Stomach (tissue), 9 donors: ENCODE measurements around the gene MAPK14. TPM values are rescaled to one million over a fixed set of nuclear protein-coding genes. Genes with fewer than 3 reads are reported as not detected.

Experiments
- DNase-seq, 2 donors: peaks; one replicate each; pipeline versions ENCODE4 v3.0.0 to v3.0.0-alpha.2; 2013 to 2019
- H3K27ac ChIP-seq, 5 donors: fragments of 200-600 bp in 4 of 5; sonication (generic) in 4 of 5; one replicate each; pipeline ENCODE4 v1.5.1; 2013 to 2019; ENCODE audit warnings: mild to moderate bottlenecking in 1 of 5, moderate library complexity in 1 of 5
- H3K27me3 ChIP-seq, 3 donors: fragments of 200-600 bp; sonication (generic); one replicate each; pipeline ENCODE4 v1.5.1; 2017 to 2019; ENCODE audit warnings: mixed run types in 1 of 3
- H3K36me3 ChIP-seq, 4 donors: fragments of 200-600 bp; sonication (generic); 1 replicate in 3 of 4; 2 replicates in 1 of 4; pipeline ENCODE4 v1.5.1; 2016 to 2019
- H3K4me1 ChIP-seq, 4 donors: fragments of 200-600 bp; sonication (generic); one replicate each; pipeline ENCODE4 v1.5.1; 2016 to 2019
- H3K4me3 ChIP-seq, 4 donors: fragments of 200-600 bp; sonication (generic) in 3 of 4; one replicate each; pipeline ENCODE4 v1.5.1; 2016 to 2019; ENCODE audit warnings: mild to moderate bottlenecking in 1 of 4
- H3K9me3 ChIP-seq, 4 donors: fragments of 200-600 bp; sonication (generic); one replicate each; pipeline ENCODE4 v1.5.1; 2016 to 2019
- EP300 ChIP-seq: sonication (generic); formaldehyde crosslinking; IDR thresholded peaks from one replicate; pipeline ENCODE4 v1.6.1; 2017; ENCODE audit warnings: antibody characterized with exemption
- POLR2A ChIP-seq, 4 donors: fragments of 450-650 bp; IDR thresholded peaks; one replicate each; pipeline ENCODE4 v1.6.1; 2016; ENCODE audit warnings: antibody characterized with exemption in 4 of 4, control low read depth in 2 of 4, mild to moderate bottlenecking in 1 of 4, moderate library complexity in 1 of 4
- POLR2AphosphoS5 ChIP-seq, 3 donors: sonication (generic); formaldehyde crosslinking; IDR thresholded peaks; one replicate each; pipeline ENCODE4 v1.6.1; 2016; ENCODE audit warnings: antibody characterized with exemption in 3 of 3
- WGBS, 5 donors: extraction: QIAGEN DNeasy Blood & Tissue Kit in 3 of 5; methylation state at CpG; one replicate each; pipeline versions ENCODE4 v1.1.5 to v1.1.7; 2013 to 2018; 5-methylcytosine and 5-hydroxymethylcytosine counted together
- intact Hi-C: fragments of 100-400 bp; cut with DNase I; formaldehyde crosslinking; loops from one replicate; pipeline ENCODE4 v1.15.1; 2023; ENCODE audit warnings: low total_unique reads
- polyA plus RNA-seq, 3 donors: library from polyadenylated mRNA; stranded (reverse); fragments of 200-250 nt; gene quantifications; one replicate each; pipeline ENCODE4 v1.2.3, GENCODE V29; 2013
- total RNA-seq, 5 donors: library from RNA; depleted of rRNA; stranded (reverse); fragments of >200 nt; gene quantifications; one replicate each; pipeline versions ENCODE4 v1.1.0 to v1.2.3, GENCODE V29; 2014 to 2016
- TF ChIP-seq, protein P1 (sequence below), 7 experiments: fragments of 450-650 bp in 4 of 7; fragments of 200-600 bp in 3 of 7; sonication (generic) in 3 of 7; IDR thresholded peaks; one replicate each; pipeline ENCODE4 v1.5.1; 2016 to 2019; ENCODE audit warnings: antibody characterized with exemption in 7 of 7, control low read depth in 2 of 7, mild to moderate bottlenecking in 1 of 7
- donor health status: healthy with polysubstance abuse.
- donor health status: Bipolar disorder and iron deficiency.
- donor health status: healthy.

The MAPK14 gene
- total and polyA plus RNA-seq, 8 donors: 12.3 to 297 (median 35.9) TPM

GRCh38 chr6:36069573-36069972 lies 42.0 kb downstream of the MAPK14 start:
- intact Hi-C loops: no loop called here
- Histone ChIP-seq H3K36me3 (peaks cover 0 to 3% (median under 1%) of the 10 kb centered on the region in 4 donors), H3K27me3 (no peaks in the 10 kb centered on the region), H3K4me1 (peaks cover 38 to 93% (median 62%) of the 10 kb centered on the region in 4 donors), H3K4me3 (no peak overlapping the region), H3K27ac (no peak overlapping the region), H3K9me3 (no peaks in the 10 kb centered on the region)
- 16 to 50% (median 33%) methylated on average over 1 of the region's 1 CpG for WGBS, 5 donors
- DNase-seq: no peak
- TF ChIP-seq POLR2AphosphoS5 (IDR thresholded peaks at IDR 0.05) (no peak), POLR2A (IDR thresholded peaks at IDR 0.05) (no peak), EP300 (no peak)
- TF ChIP-seq, protein P1, sequence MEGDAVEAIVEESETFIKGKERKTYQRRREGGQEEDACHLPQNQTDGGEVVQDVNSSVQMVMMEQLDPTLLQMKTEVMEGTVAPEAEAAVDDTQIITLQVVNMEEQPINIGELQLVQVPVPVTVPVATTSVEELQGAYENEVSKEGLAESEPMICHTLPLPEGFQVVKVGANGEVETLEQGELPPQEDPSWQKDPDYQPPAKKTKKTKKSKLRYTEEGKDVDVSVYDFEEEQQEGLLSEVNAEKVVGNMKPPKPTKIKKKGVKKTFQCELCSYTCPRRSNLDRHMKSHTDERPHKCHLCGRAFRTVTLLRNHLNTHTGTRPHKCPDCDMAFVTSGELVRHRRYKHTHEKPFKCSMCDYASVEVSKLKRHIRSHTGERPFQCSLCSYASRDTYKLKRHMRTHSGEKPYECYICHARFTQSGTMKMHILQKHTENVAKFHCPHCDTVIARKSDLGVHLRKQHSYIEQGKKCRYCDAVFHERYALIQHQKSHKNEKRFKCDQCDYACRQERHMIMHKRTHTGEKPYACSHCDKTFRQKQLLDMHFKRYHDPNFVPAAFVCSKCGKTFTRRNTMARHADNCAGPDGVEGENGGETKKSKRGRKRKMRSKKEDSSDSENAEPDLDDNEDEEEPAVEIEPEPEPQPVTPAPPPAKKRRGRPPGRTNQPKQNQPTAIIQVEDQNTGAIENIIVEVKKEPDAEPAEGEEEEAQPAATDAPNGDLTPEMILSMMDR (IDR thresholded peaks at IDR 0.05): no peak

DNA sequence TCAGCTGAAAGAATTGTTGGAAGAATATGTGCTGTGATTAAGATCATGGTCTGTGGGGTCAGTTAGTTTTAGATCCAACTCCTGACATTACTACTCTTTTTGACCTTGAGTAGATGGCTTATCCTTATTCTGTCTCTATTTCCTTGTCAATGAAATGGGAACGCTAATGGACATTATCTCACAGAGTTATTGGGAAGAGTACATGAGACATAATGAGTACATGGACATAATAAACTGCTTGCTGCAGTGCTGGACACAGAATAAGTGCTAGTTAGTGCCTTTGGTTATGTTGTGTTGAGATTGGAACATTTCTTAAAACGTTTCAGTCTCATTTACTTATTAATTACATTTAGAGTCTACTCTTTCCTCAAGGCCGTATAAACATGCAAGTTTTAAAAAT lies 42.6 kb downstream of the MAPK14 start:
- WGBS, 5 donors: 64 to 73% (median 66%) methylated on average over 3 of the region's 3 CpGs
- no peak for TF ChIP-seq POLR2A (IDR thresholded peaks at IDR 0.05)
- TF ChIP-seq, protein P1 (IDR thresholded peaks at IDR 0.05): no peak
- no peak for TF ChIP-seq POLR2AphosphoS5 (IDR thresholded peaks at IDR 0.05)
- TF ChIP-seq EP300: no peak

DNA sequence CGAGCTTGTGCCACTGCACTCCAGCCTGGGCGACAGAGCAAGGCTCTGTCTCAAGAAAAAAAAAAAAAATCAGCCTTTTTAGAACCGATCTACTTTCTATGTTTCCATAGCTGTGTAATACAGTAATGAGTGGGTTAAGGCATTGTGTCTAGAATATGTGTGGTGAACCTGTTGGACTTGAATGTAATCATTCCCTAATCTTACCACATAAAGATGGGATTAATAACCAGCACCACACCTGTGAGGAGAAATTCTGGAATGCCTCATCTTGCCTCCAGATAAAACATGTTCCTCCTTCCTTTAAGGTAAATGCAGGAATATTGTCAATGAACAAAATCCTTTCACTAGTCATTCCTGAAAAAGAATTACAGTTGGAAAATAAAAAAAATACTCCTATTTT lies 43.7 kb downstream of the MAPK14 start:
- no peak overlapping the region for H3K4me3 ChIP-seq
- intact Hi-C loops: no loop called here
- H3K27ac ChIP-seq: no peak overlapping the region
- DNase-seq: no peak
- TF ChIP-seq POLR2AphosphoS5 (IDR thresholded peaks at IDR 0.05): no peak
- no peak for TF ChIP-seq EP300
- TF ChIP-seq, protein P1 (IDR thresholded peaks at IDR 0.05): no peak
- TF ChIP-seq POLR2A (IDR thresholded peaks at IDR 0.05): no peak
- H3K4me1 ChIP-seq: peaks cover 26 to 88% (median 51%) of the 10 kb centered on the region in 4 donors
- 78 to 85% (median 83%) methylated on average over 3 of the region's 3 CpGs for WGBS, 5 donors
- H3K36me3 ChIP-seq: peaks cover 0 to 17% (median 7%) of the 10 kb centered on the region in 4 donors
- H3K9me3 ChIP-seq: no peaks in the 10 kb centered on the region
- H3K27me3 ChIP-seq: no peaks in the 10 kb centered on the region

More for the DNA sequence above, 42.6 kb downstream of the MAPK14 start:
- H3K9me3 ChIP-seq: no peaks in the 10 kb centered on the region
- no peaks in the 10 kb centered on the region for H3K27me3 ChIP-seq
- no peak for DNase-seq
- H3K36me3 ChIP-seq: peaks cover 0 to 7% (median 3%) of the 10 kb centered on the region in 4 donors
- H3K4me1 ChIP-seq: peaks cover 32 to 88% (median 56%) of the 10 kb centered on the region in 4 donors
- no peak overlapping the region for H3K27ac ChIP-seq
- no peak overlapping the region for H3K4me3 ChIP-seq
- intact Hi-C loops: no loop called here

DNA sequence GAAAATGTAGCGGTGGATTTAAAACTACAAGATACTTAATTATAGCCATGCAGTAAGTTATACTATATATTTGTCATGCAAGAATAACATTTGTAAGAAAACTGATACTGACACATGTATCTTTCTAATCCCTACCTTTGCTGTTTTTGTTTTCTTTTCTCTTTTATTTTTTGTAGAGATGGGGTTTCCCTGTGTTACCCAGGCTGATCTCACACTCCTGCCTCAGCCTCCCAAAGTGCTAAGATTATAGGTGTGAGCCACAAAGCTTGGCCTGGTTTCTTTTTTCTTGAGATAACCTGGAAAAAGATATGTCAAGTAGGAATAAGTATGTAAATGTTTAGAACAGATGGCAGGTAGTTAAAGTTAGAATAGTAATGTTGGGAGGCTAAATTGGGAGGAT lies 44.1 kb downstream of the MAPK14 start:
- Histone ChIP-seq H3K9me3 (no peaks in the 10 kb centered on the region), H3K27ac (no peak overlapping the region), H3K27me3 (no peaks in the 10 kb centered on the region), H3K4me3 (no peak overlapping the region), H3K4me1 (peaks cover 22 to 88% (median 48%) of the 10 kb centered on the region in 4 donors), H3K36me3 (peaks cover 0 to 22% (median 11%) of the 10 kb centered on the region in 4 donors)
- DNase-seq: no peak
- 93 to 100% (median 95%) methylated on average over 1 of the region's 1 CpG for WGBS, 5 donors
- TF ChIP-seq POLR2AphosphoS5 (IDR thresholded peaks at IDR 0.05) (no peak), EP300 (no peak), POLR2A (IDR thresholded peaks at IDR 0.05) (no peak)
- TF ChIP-seq, protein P1 (IDR thresholded peaks at IDR 0.05): no peak
- intact Hi-C loops: no loop called here
